ENCODE measurements around the gene KDM4C.

DNA sequence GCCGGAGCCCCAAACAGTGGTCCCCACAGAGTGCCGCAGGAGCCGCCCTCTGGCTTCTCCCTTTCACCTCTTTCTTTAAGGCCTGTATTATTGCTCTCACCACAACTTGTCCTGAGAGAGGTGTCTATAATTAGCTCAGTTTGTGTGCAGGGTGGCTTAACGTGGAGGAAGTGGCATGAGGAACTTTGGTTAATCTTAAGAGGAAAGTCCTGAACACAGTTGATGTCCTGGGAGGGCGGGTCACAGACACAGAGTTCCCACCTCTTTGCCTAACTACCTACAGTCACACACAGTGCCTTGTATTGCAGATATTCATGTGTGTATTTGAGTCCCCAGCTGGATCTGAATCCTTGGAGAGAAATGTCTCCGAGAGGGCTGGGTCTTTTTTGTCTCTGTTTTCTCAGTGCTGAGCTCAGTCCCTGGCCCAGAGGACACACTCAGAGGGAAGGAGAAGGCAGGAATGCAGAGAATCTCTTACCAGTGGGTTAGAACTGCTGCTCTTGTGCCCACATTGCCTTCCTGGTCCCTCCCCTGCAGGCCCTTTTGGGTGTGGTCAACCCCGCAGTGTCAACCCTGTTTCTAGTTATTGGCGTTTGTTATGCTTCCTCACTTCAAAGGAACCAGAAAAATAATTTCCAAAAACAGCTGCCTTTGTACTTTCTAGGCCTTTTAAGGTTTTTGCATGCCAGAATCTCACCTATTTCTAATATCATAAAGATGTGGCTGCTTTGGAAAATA lies 392.5 kb downstream of the KDM4C start:
- TF ChIP-seq, protein P1, sequence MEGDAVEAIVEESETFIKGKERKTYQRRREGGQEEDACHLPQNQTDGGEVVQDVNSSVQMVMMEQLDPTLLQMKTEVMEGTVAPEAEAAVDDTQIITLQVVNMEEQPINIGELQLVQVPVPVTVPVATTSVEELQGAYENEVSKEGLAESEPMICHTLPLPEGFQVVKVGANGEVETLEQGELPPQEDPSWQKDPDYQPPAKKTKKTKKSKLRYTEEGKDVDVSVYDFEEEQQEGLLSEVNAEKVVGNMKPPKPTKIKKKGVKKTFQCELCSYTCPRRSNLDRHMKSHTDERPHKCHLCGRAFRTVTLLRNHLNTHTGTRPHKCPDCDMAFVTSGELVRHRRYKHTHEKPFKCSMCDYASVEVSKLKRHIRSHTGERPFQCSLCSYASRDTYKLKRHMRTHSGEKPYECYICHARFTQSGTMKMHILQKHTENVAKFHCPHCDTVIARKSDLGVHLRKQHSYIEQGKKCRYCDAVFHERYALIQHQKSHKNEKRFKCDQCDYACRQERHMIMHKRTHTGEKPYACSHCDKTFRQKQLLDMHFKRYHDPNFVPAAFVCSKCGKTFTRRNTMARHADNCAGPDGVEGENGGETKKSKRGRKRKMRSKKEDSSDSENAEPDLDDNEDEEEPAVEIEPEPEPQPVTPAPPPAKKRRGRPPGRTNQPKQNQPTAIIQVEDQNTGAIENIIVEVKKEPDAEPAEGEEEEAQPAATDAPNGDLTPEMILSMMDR (IDR thresholded peaks at IDR 0.05 in 2 of 3, conservative IDR thresholded peaks at IDR 0.05 in 1 of 3; ENCODE audit: borderline replicate concordance in 1 of 3, insufficient read depth in 1 of 3, low read depth in 2 of 3, low read length in 2 of 3) = no peak
- TF ChIP-seq RAD21 (IDR thresholded peaks at IDR 0.05; ENCODE audit: low read depth) = no peak
- no peak for TF ChIP-seq POLR2AphosphoS5 (IDR thresholded peaks at IDR 0.05; ENCODE audit: low read depth, low read length)
- no peak for TF ChIP-seq SP1 (IDR thresholded peaks at IDR 0.05; ENCODE audit: low read depth)
